Smooth muscle cell (in vitro differentiated cells): ENCODE data around the gene CARD9. TPM values are rescaled to one million over a fixed set of nuclear protein-coding genes. Genes with fewer than 3 reads are reported as not detected.

Source experiments
- DNase-seq: peaks from one replicate; lab custom pipeline; 2025; ENCODE audit not compliant: unreplicated experiment; lab: John Stamatoyannopoulos, UW
- H2AFZ ChIP-seq: fragments of 200-600 bp; sonication (generic); 2 replicates; pipeline ENCODE4 v1.6.0; 2016; ENCODE audit warnings: antibody characterized with exemption, low read depth, mild to moderate bottlenecking
- H3F3A ChIP-seq: fragments of 200-600 bp; sonication (generic); 2 replicates; pipeline ENCODE4 v1.6.0; 2017; ENCODE audit warnings: antibody characterized with exemption, low read depth
- H3K27ac ChIP-seq: fragments of 200-600 bp; sonication (generic); 2 replicates; pipeline ENCODE4 v1.5.1; 2016; ENCODE audit warnings: low read depth, mild to moderate bottlenecking
- H3K27me3 ChIP-seq: fragments of 200-600 bp; sonication (generic); 2 replicates; pipeline ENCODE4 v1.6.1; 2016; ENCODE audit warnings: low read depth, mild to moderate bottlenecking
- H3K36me3 ChIP-seq: fragments of 200-600 bp; sonication (generic); 2 replicates; pipeline ENCODE4 v1.5.1; 2016; ENCODE audit warnings: low read depth
- H3K4me1 ChIP-seq: fragments of 200-600 bp; sonication (generic); 2 replicates; pipeline ENCODE4 v1.5.1; 2016; ENCODE audit warnings: low read depth
- H3K4me2 ChIP-seq: fragments of 200-600 bp; sonication (generic); 2 replicates; pipeline ENCODE4 v1.6.0; 2016; ENCODE audit warnings: mild to moderate bottlenecking
- H3K4me3 ChIP-seq: fragments of 200-600 bp; sonication (generic); 2 replicates; pipeline ENCODE4 v1.5.1; 2016; ENCODE audit warnings: mild to moderate bottlenecking
- H3K79me2 ChIP-seq: fragments of 200-600 bp; sonication (generic); 2 replicates; pipeline ENCODE4 v1.6.0; 2016; ENCODE audit warnings: low read depth, mild to moderate bottlenecking
- H3K9ac ChIP-seq: fragments of 200-600 bp; sonication (generic); 2 replicates; pipeline ENCODE4 v1.6.0; 2016; ENCODE audit warnings: low read depth
- H3K9me3 ChIP-seq: fragments of 200-600 bp; sonication (generic); replicated peaks from 2 replicates; pipeline ENCODE4 v1.5.1; 2016; ENCODE audit warnings: low read depth
- H4K20me1 ChIP-seq: fragments of 200-600 bp; sonication (generic); 2 replicates; pipeline ENCODE4 v1.6.0; 2016; ENCODE audit warnings: low read depth
- CTCF ChIP-seq: fragments of 200-600 bp; sonication (generic); IDR thresholded peaks from 2 replicates; pipeline ENCODE4 v1.5.1; 2017; ENCODE audit warnings: borderline replicate concordance, mild to moderate bottlenecking, antibody characterized with exemption; ENCODE audit not compliant: insufficient read depth, poor library complexity, severe bottlenecking
- WGBS: methylation state at CpG from one replicate; pipeline ENCODE4 v1.1.7; 2016; ENCODE audit warnings: low lambda C conversion rate; 5-methylcytosine and 5-hydroxymethylcytosine counted together
- polyA plus RNA-seq: library from polyadenylated mRNA; unstranded; fragments of >200 nt; fragmentation: Nextera tagmentation; extraction: Ambion mirVana; gene quantifications from 2 replicates; pipeline ENCODE4 v1.2.1, GENCODE V29; 2016
- total RNA-seq: library from RNA; depleted of rRNA; stranded (reverse); fragments of >200 nt; gene quantifications from 2 replicates; pipeline ENCODE4 v1.2.3, GENCODE V29; 2014

CARD9 gene
- total and polyA plus RNA-seq, 2 experiments from 2014 or later = 1.2 to 1.9 TPM

GRCh38 chr9:136405481-136405880 lies 32.0 kb upstream of the CARD9 start:
- no peak overlapping the region for H3K4me2 ChIP-seq
- peaks cover 10% of the 10 kb centered on the region for H3K4me1 ChIP-seq
- H3K27me3 ChIP-seq = no peaks in the 10 kb centered on the region
- H3K9ac ChIP-seq = no peak overlapping the region
- H3K4me3 ChIP-seq = no peak overlapping the region
- peaks cover 16% of the 10 kb centered on the region for H3K79me2 ChIP-seq
- DNase-seq = no peak
- TF ChIP-seq CTCF = no peak
- no peak overlapping the region for H3K27ac ChIP-seq
- peaks cover 7% of the 10 kb centered on the region for H3F3A ChIP-seq
- no peaks in the 10 kb centered on the region for H3K9me3 ChIP-seq
- H3K36me3 ChIP-seq = no peaks in the 10 kb centered on the region
- H2AFZ ChIP-seq = no peak overlapping the region
- WGBS = 97% methylated on average over 7 of the region's 7 CpGs
- peaks cover 6% of the 10 kb centered on the region for H4K20me1 ChIP-seq

DNA sequence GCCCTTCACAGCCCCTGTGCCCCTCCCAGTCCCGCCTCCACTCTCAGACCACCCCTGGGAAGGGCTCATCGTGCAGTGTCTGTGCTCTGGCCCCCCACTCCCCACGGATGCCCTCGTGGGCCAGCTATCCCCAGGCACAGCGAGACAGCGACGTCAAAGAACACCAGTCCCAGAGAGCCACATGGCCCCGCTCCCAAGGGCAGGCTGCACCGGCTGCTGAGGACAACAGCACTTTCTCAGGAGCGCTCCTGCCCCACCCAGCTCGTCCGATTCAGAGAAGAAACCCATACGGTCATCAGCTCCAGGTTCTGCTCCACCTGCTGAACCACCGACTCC lies 31.3 kb upstream of the CARD9 start:
- no peak overlapping the region for H3K9ac ChIP-seq
- 98% methylated on average over 14 of the region's 14 CpGs for WGBS
- H3K9me3 ChIP-seq = no peaks in the 10 kb centered on the region
- H3K4me3 ChIP-seq = no peak overlapping the region
- peaks cover 15% of the 10 kb centered on the region for H3K79me2 ChIP-seq
- H3K4me2 ChIP-seq = no peak overlapping the region
- peaks cover 6% of the 10 kb centered on the region for H4K20me1 ChIP-seq
- H3K36me3 ChIP-seq = no peaks in the 10 kb centered on the region
- no peak overlapping the region for H2AFZ ChIP-seq
- no peak overlapping the region for H3K27ac ChIP-seq
- no peak for DNase-seq
- TF ChIP-seq CTCF = no peak
- H3F3A ChIP-seq = peaks cover 7% of the 10 kb centered on the region
- no peaks in the 10 kb centered on the region for H3K27me3 ChIP-seq
- peaks cover 7% of the 10 kb centered on the region for H3K4me1 ChIP-seq

GRCh38 chr9:136403915-136404800 lies 30.7 kb upstream of the CARD9 start:
- Histone ChIP-seq H3K4me2 (no peak overlapping the region), H4K20me1 (peaks cover 4% of the 10 kb centered on the region), H3K9ac (no peak overlapping the region), H3F3A (peaks cover 7% of the 10 kb centered on the region), H3K4me3 (no peak overlapping the region), H2AFZ (no peak overlapping the region), H3K27me3 (no peaks in the 10 kb centered on the region), H3K36me3 (no peaks in the 10 kb centered on the region), H3K27ac (no peak overlapping the region), H3K4me1 (peaks cover 3% of the 10 kb centered on the region), H3K9me3 (no peaks in the 10 kb centered on the region), H3K79me2 (peaks cover 15% of the 10 kb centered on the region)
- 96% methylated on average over 32 of the region's 32 CpGs for WGBS
- no peak for TF ChIP-seq CTCF
- DNase-seq = no peak

- H3K9ac ChIP-seq = no peak overlapping the region
- WGBS = 96% methylated on average over 5 of the region's 5 CpGs
- H3K27me3 ChIP-seq = no peaks in the 10 kb centered on the region
- no peak overlapping the region for H3K4me2 ChIP-seq
- no peak overlapping the region for H3K27ac ChIP-seq
- peaks cover 7% of the 10 kb centered on the region for H3K4me1 ChIP-seq
- peaks cover 15% of the 10 kb centered on the region for H3K79me2 ChIP-seq
- no peak for DNase-seq
- H3F3A ChIP-seq = peaks cover 7% of the 10 kb centered on the region
- no peaks in the 10 kb centered on the region for H3K9me3 ChIP-seq
- no peaks in the 10 kb centered on the region for H3K36me3 ChIP-seq
- TF ChIP-seq CTCF = no peak
- H2AFZ ChIP-seq = no peak overlapping the region
- H3K4me3 ChIP-seq = no peak overlapping the region
- peaks cover 10% of the 10 kb centered on the region for H4K20me1 ChIP-seq
Observed at GRCh38 chr9:136403538-136403914, 30.1 kb upstream of the CARD9 start.
